Thyroid gland (tissue), 4 donors: ENCODE data around the gene DAZL. TPM values are rescaled to one million over a fixed set of nuclear protein-coding genes. Genes with fewer than 3 reads are reported as not detected.

ENCODE experiments used
- DNase-seq, 2 donors: peaks; one replicate each; pipeline ENCODE4 v3.0.0-alpha.2; 2019
- H3K27ac ChIP-seq, 3 donors: fragments of 200-600 bp; sonication (generic); 1 replicate in 2 of 3; 2 replicates in 1 of 3; pipeline ENCODE4 v1.5.1; 2016 to 2019; ENCODE audit warnings: mild to moderate bottlenecking in 1 of 3, moderate library complexity in 1 of 3
- H3K27me3 ChIP-seq: fragments of 200-600 bp; sonication (generic); one replicate; pipeline ENCODE4 v1.5.1; 2019
- H3K36me3 ChIP-seq, 2 donors: fragments of 200-600 bp; sonication (generic); one replicate each; pipeline ENCODE4 v1.5.1; 2016 to 2019
- H3K4me1 ChIP-seq, 2 donors: fragments of 200-600 bp; sonication (generic); one replicate each; pipeline ENCODE4 v1.5.1; 2017 to 2019
- H3K4me3 ChIP-seq, 3 donors: fragments of 200-600 bp; sonication (generic); replicated peaks in 1 of 3; 1 replicate in 2 of 3; 2 replicates in 1 of 3; pipeline ENCODE4 v1.5.1; 2016; ENCODE audit warnings: mild to moderate bottlenecking in 1 of 3
- H3K9me3 ChIP-seq: fragments of 200-600 bp; sonication (generic); one replicate; pipeline ENCODE4 v1.5.1; 2017
- CTCF ChIP-seq, 6 experiments: fragments of 200-600 bp in 3 of 6; fragments of 450-650 bp in 3 of 6; sonication (generic) in 3 of 6; IDR thresholded peaks; one replicate each; pipeline ENCODE4 v1.5.1; 2016 to 2019; ENCODE audit warnings: antibody characterized with exemption in 6 of 6, mild to moderate bottlenecking in 2 of 6, inconsistent platforms in 1 of 6, moderate library complexity in 1 of 6
- POLR2A ChIP-seq, 2 donors: fragments of 450-650 bp; IDR thresholded peaks; one replicate each; pipeline ENCODE4 v1.6.1; 2017; ENCODE audit warnings: antibody characterized with exemption in 2 of 2, mild to moderate bottlenecking in 2 of 2, moderate library complexity in 1 of 2
- WGBS, 2 donors: methylation state at CpG; one replicate each; pipeline ENCODE4 v1.1.5; 2017; 5-methylcytosine and 5-hydroxymethylcytosine counted together
- intact Hi-C: fragments of 100-400 bp; cut with DNase I; formaldehyde crosslinking; loops from one replicate; pipeline ENCODE4 v1.15.1; 2023
- total RNA-seq, 4 donors: library from RNA; depleted of rRNA; stranded (reverse); fragments of >200 nt; gene quantifications; one replicate each; pipeline ENCODE4 v1.2.3, GENCODE V29; 2016

DAZL gene
- total RNA-seq, 4 donors from 2014 or later: 0.27 TPM; not detected in 3

GRCh38 chr3:16583551-16583950 lies 21.7 kb downstream of the DAZL start:
- DNase-seq: no peak
- no peaks in the 10 kb centered on the region for H3K4me1 ChIP-seq
- no peaks in the 10 kb centered on the region for H3K36me3 ChIP-seq
- no peaks in the 10 kb centered on the region for H3K27me3 ChIP-seq
- H3K9me3 ChIP-seq: no peaks in the 10 kb centered on the region
- no peak overlapping the region for H3K27ac ChIP-seq
- 77 to 93% methylated on average over 5 of the region's 5 CpGs for WGBS, 2 donors
- intact Hi-C loops: no loop called here
- no peak for TF ChIP-seq CTCF (IDR thresholded peaks at IDR 0.05)
- no peak for TF ChIP-seq POLR2A (IDR thresholded peaks at IDR 0.05)
- no peak overlapping the region for H3K4me3 ChIP-seq

GRCh38 chr3:16570113-16570512 lies 35.1 kb downstream of the DAZL start:
- intact Hi-C loops: no loop called here
- Histone ChIP-seq H3K27me3 (no peaks in the 10 kb centered on the region), H3K27ac (no peak overlapping the region), H3K9me3 (no peaks in the 10 kb centered on the region), H3K4me3 (no peak overlapping the region), H3K36me3 (no peaks in the 10 kb centered on the region), H3K4me1 (no peaks in the 10 kb centered on the region)
- DNase-seq: no peak
- TF ChIP-seq POLR2A (IDR thresholded peaks at IDR 0.05): no peak
- TF ChIP-seq CTCF (IDR thresholded peaks at IDR 0.05): no peak
- 73 to 82% methylated on average over 4 of the region's 4 CpGs for WGBS, 2 donors

GRCh38 chr3:16568532-16568931 lies 36.7 kb downstream of the DAZL start:
- H3K4me3 ChIP-seq: no peak overlapping the region
- H3K27me3 ChIP-seq: no peaks in the 10 kb centered on the region
- H3K36me3 ChIP-seq: no peaks in the 10 kb centered on the region
- H3K27ac ChIP-seq: no peak overlapping the region
- H3K4me1 ChIP-seq: no peaks in the 10 kb centered on the region
- DNase-seq: no peak
- no peaks in the 10 kb centered on the region for H3K9me3 ChIP-seq
- intact Hi-C loops: no loop called here
- WGBS, 2 donors: 88 to 91% methylated on average over 2 of the region's 2 CpGs
- no peak for TF ChIP-seq CTCF (IDR thresholded peaks at IDR 0.05)
- TF ChIP-seq POLR2A (IDR thresholded peaks at IDR 0.05): no peak

GRCh38 chr3:16568115-16568514 lies 37.1 kb downstream of the DAZL start:
- TF ChIP-seq CTCF (IDR thresholded peaks at IDR 0.05) (no peak), POLR2A (IDR thresholded peaks at IDR 0.05) (no peak)
- Histone ChIP-seq H3K27me3 (no peaks in the 10 kb centered on the region), H3K36me3 (no peaks in the 10 kb centered on the region), H3K27ac (no peak overlapping the region), H3K4me3 (no peak overlapping the region), H3K9me3 (no peaks in the 10 kb centered on the region), H3K4me1 (no peaks in the 10 kb centered on the region)
- intact Hi-C loops: no loop called here
- 42% methylated on average over 2 of the region's 2 CpGs for WGBS, 2 donors
- DNase-seq: no peak

- Histone ChIP-seq H3K36me3 (no peaks in the 10 kb centered on the region), H3K4me1 (no peaks in the 10 kb centered on the region), H3K27ac (no peak overlapping the region), H3K9me3 (no peaks in the 10 kb centered on the region), H3K27me3 (no peaks in the 10 kb centered on the region), H3K4me3 (no peak overlapping the region)
- intact Hi-C loops: no loop called here
- DNase-seq: no peak
- TF ChIP-seq CTCF (IDR thresholded peaks at IDR 0.05) (no peak), POLR2A (IDR thresholded peaks at IDR 0.05) (no peak)
- WGBS, 2 donors: 72 to 78% methylated on average over 5 of the region's 5 CpGs
Measured at GRCh38 chr3:16559653-16560365, 45.4 kb downstream of the DAZL start.
